ENCODE results near the gene BGN.

DNA sequence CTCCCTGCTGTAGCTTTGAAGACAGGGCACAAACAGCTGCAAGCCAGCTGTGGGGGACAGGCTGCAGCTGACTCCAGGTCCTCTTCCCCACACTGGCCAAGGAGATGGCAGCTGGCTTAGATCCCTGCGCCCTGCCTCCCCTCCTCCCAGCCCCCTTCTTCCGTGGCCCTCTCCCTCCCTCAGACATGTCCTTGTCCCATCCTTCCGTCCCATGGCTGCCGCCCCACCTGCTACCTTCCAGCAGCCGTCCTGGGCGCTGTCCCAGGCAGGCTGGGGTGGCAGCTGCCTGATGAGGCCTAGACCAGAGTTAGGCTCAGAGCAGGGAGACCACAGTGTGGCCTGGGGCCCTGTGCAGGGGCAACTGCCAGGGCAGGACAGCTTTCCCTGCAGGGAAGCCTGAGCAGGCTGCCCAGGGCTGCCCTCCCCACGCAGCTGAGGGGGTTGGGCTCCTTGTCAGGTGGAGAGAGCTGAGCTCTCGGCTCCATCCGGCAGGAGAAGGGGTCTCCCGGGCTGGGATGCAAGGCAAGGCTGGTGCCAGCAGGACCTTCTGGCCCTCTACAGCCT, 3.3 kb upstream of the BGN start:
- TF ChIP-seq, protein P1, sequence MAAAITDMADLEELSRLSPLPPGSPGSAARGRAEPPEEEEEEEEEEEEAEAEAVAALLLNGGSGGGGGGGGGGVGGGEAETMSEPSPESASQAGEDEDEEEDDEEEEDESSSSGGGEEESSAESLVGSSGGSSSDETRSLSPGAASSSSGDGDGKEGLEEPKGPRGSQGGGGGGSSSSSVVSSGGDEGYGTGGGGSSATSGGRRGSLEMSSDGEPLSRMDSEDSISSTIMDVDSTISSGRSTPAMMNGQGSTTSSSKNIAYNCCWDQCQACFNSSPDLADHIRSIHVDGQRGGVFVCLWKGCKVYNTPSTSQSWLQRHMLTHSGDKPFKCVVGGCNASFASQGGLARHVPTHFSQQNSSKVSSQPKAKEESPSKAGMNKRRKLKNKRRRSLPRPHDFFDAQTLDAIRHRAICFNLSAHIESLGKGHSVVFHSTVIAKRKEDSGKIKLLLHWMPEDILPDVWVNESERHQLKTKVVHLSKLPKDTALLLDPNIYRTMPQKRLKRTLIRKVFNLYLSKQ (tag by site-specific recombination; IDR thresholded peaks at IDR 0.05; ENCODE audit: borderline replicate concordance): no peak
- TF ChIP-seq, protein P2, sequence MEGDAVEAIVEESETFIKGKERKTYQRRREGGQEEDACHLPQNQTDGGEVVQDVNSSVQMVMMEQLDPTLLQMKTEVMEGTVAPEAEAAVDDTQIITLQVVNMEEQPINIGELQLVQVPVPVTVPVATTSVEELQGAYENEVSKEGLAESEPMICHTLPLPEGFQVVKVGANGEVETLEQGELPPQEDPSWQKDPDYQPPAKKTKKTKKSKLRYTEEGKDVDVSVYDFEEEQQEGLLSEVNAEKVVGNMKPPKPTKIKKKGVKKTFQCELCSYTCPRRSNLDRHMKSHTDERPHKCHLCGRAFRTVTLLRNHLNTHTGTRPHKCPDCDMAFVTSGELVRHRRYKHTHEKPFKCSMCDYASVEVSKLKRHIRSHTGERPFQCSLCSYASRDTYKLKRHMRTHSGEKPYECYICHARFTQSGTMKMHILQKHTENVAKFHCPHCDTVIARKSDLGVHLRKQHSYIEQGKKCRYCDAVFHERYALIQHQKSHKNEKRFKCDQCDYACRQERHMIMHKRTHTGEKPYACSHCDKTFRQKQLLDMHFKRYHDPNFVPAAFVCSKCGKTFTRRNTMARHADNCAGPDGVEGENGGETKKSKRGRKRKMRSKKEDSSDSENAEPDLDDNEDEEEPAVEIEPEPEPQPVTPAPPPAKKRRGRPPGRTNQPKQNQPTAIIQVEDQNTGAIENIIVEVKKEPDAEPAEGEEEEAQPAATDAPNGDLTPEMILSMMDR (tag by site-specific recombination; IDR thresholded peaks at IDR 0.05): no peak
- TF ChIP-seq, protein P3, sequence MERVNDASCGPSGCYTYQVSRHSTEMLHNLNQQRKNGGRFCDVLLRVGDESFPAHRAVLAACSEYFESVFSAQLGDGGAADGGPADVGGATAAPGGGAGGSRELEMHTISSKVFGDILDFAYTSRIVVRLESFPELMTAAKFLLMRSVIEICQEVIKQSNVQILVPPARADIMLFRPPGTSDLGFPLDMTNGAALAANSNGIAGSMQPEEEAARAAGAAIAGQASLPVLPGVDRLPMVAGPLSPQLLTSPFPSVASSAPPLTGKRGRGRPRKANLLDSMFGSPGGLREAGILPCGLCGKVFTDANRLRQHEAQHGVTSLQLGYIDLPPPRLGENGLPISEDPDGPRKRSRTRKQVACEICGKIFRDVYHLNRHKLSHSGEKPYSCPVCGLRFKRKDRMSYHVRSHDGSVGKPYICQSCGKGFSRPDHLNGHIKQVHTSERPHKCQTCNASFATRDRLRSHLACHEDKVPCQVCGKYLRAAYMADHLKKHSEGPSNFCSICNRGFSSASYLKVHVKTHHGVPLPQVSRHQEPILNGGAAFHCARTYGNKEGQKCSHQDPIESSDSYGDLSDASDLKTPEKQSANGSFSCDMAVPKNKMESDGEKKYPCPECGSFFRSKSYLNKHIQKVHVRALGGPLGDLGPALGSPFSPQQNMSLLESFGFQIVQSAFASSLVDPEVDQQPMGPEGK (tag by site-specific recombination; IDR thresholded peaks at IDR 0.05): no peak
- TF ChIP-seq MEIS1 (CRISPR knock-in tag; IDR thresholded peaks at IDR 0.05; ENCODE audit: borderline replicate concordance) (no peak), ZNF830 (tag by site-specific recombination; IDR thresholded peaks at IDR 0.05; ENCODE audit: low read depth) (no peak), GFI1B (tag by site-specific recombination; IDR thresholded peaks at IDR 0.05) (no peak), ZNF184 (tag by site-specific recombination; IDR thresholded peaks at IDR 0.05) (no peak), ZBTB8A (tag by site-specific recombination; IDR thresholded peaks at IDR 0.05) (no peak), ZFP69B (tag by site-specific recombination; IDR thresholded peaks at IDR 0.05) (no peak), ZBTB1 (tag by site-specific recombination; IDR thresholded peaks at IDR 0.05) (no peak), ZNF596 (tag by site-specific recombination; IDR thresholded peaks at IDR 0.05) (no peak), YY1 (tag by site-specific recombination; IDR thresholded peaks at IDR 0.05) (no peak), BCL11A (tag by site-specific recombination; IDR thresholded peaks at IDR 0.05; ENCODE audit: low read depth) (no peak)
- TF ChIP-seq, protein P4, sequence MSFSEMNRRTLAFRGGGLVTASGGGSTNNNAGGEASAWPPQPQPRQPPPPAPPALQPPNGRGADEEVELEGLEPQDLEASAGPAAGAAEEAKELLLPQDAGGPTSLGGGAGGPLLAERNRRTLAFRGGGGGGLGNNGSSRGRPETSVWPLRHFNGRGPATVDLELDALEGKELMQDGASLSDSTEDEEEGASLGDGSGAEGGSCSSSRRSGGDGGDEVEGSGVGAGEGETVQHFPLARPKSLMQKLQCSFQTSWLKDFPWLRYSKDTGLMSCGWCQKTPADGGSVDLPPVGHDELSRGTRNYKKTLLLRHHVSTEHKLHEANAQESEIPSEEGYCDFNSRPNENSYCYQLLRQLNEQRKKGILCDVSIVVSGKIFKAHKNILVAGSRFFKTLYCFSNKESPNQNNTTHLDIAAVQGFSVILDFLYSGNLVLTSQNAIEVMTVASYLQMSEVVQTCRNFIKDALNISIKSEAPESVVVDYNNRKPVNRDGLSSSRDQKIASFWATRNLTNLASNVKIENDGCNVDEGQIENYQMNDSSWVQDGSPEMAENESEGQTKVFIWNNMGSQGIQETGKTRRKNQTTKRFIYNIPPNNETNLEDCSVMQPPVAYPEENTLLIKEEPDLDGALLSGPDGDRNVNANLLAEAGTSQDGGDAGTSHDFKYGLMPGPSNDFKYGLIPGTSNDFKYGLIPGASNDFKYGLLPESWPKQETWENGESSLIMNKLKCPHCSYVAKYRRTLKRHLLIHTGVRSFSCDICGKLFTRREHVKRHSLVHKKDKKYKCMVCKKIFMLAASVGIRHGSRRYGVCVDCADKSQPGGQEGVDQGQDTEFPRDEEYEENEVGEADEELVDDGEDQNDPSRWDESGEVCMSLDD (tag by site-specific recombination; IDR thresholded peaks at IDR 0.05): no peak
